Astrocyte (in vitro differentiated cells and primary cell): ENCODE results near the gene DEGS2.

Experiments used
- CTCF ChIP-seq: IDR thresholded peaks from 2 replicates; pipeline ENCODE4 v1.5.1; 2011; ENCODE audit warnings: low read depth, mild to moderate bottlenecking, inconsistent platforms, low read length, moderate library complexity; ENCODE audit not compliant: insufficient read depth
- EZH2 ChIP-seq: IDR thresholded peaks from 2 replicates; pipeline ENCODE4 v1.6.1; 2012; ENCODE audit warnings: mild to moderate bottlenecking, low read length, inconsistent platforms; ENCODE audit not compliant: insufficient read depth

GRCh38 chr14:100155049-100155621 is 4.3 kb downstream of the DEGS2 start:
- TF ChIP-seq CTCF: peak; percentile 36
- TF ChIP-seq EZH2: no peak
